Right lobe of liver (tissue), 4 donors: ENCODE results near the gene LGALS3BP.

Experiments
- CTCF ChIP-seq, 4 donors: fragments of 200-600 bp in 3 of 4; fragments of 450-650 bp in 1 of 4; IDR thresholded peaks; one replicate each; pipeline versions ENCODE4 v1.5.1 to v1.8.0; 2016 to 2022; ENCODE audit warnings: antibody characterized with exemption in 4 of 4, mild to moderate bottlenecking in 2 of 4
- POLR2A ChIP-seq: fragments of 450-650 bp; IDR thresholded peaks from one replicate; pipeline ENCODE4 v1.6.1; 2017; ENCODE audit warnings: antibody characterized with exemption, mild to moderate bottlenecking
- donor health status: DM: no; HTN: no; CAD: no.
- donor health status: DM: no; HTN: no; CAD: no.
- donor health status: DM: no; HTN: yes; CAD: no.

DNA sequence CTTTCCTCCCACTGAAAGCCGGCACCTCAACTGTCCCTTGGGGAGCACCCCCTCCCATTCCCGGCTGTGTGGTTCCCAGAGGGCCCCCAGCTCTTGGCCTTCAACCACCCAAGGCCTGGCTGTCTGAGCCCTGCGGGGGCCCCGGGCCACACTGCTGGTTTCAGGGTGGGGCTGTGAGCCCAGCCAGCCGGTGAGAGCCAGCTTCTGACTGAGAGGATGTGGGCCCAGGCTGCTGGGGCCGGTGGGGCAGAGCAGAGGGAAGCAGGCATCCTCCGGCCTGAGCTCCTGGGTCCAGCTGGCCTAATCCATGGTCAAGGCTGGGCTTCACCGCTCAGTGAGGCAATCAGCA, 875 bp upstream of the LGALS3BP start:
- TF ChIP-seq CTCF (IDR thresholded peaks at IDR 0.05) (no peak), POLR2A (no peak)
